ENCODE data around the gene DPYD.

- TF ChIP-seq CTCF (IDR thresholded peaks at IDR 0.05; ENCODE audit: low read length) (no peak), EZH2 (IDR thresholded peaks at IDR 0.05; ENCODE audit: borderline replicate concordance, low read length) (no peak)
Measured at GRCh38 chr1:97337250-97338030, 583.4 kb downstream of the DPYD start.

All from OCI-LY1 (cell line).